ENCODE data around the gene TMEM9. TPM values are rescaled to one million over a fixed set of nuclear protein-coding genes. Genes with fewer than 3 reads are reported as not detected.

The TMEM9 gene
- polyA plus RNA-seq, 1 donor: 49.8 TPM

- H3K4me1 ChIP-seq (ENCODE audit: control insufficient read depth, insufficient read depth, low read length): peaks cover 9% of the 10 kb centered on the region
- peaks cover 7% of the 10 kb centered on the region for H3K9me3 ChIP-seq (ENCODE audit: control insufficient read depth, low read depth, low read length)
- no peaks in the 10 kb centered on the region for H3K36me3 ChIP-seq (ENCODE audit: control insufficient read depth, insufficient read depth, low read length)
- WGBS (ENCODE audit: insufficient coverage, low lambda C conversion rate): no CpG with 5 or more reads among the region's 2 CpGs
- H3K27ac ChIP-seq (ENCODE audit: low read length): no peak overlapping the region
- H3K4me3 ChIP-seq (ENCODE audit: low read length): no peak overlapping the region
- H3K27me3 ChIP-seq (ENCODE audit: control insufficient read depth, insufficient read depth, low read length): no peaks in the 10 kb centered on the region
- DNase-seq: peak; percentile 31 to 64
Observed at GRCh38 chr1:201176940-201177339, 22.7 kb upstream of the TMEM9 start.

GRCh38 chr1:201175820-201176500, 21.7 kb upstream of the TMEM9 start:
- H3K27me3 ChIP-seq (ENCODE audit: control insufficient read depth, insufficient read depth, low read length): no peaks in the 10 kb centered on the region
- DNase-seq: no peak
- no peaks in the 10 kb centered on the region for H3K36me3 ChIP-seq (ENCODE audit: control insufficient read depth, insufficient read depth, low read length)
- H3K27ac ChIP-seq (ENCODE audit: low read length): no peak overlapping the region
- H3K4me3 ChIP-seq (ENCODE audit: low read length): no peak overlapping the region
- peaks cover 14% of the 10 kb centered on the region for H3K4me1 ChIP-seq (ENCODE audit: control insufficient read depth, insufficient read depth, low read length)
- WGBS (ENCODE audit: insufficient coverage, low lambda C conversion rate): 63% methylated on average over 2 of the region's 7 CpGs
- H3K9me3 ChIP-seq (ENCODE audit: control insufficient read depth, low read depth, low read length): peaks cover 7% of the 10 kb centered on the region

GRCh38 chr1:201173736-201174135, 19.5 kb upstream of the TMEM9 start:
- Histone ChIP-seq H3K27ac (ENCODE audit: low read length) (no peak overlapping the region), H3K9me3 (ENCODE audit: control insufficient read depth, low read depth, low read length) (peaks cover 2% of the 10 kb centered on the region), H3K4me1 (ENCODE audit: control insufficient read depth, insufficient read depth, low read length) (peaks cover 14% of the 10 kb centered on the region), H3K27me3 (ENCODE audit: control insufficient read depth, insufficient read depth, low read length) (no peaks in the 10 kb centered on the region), H3K4me3 (ENCODE audit: low read length) (no peak overlapping the region), H3K36me3 (ENCODE audit: control insufficient read depth, insufficient read depth, low read length) (no peaks in the 10 kb centered on the region)
- WGBS (ENCODE audit: insufficient coverage, low lambda C conversion rate): no CpG with 5 or more reads among the region's 1 CpG
- no peak for DNase-seq

- no peak overlapping the region for H3K27ac ChIP-seq (ENCODE audit: low read length)
- no peak for DNase-seq
- H3K36me3 ChIP-seq (ENCODE audit: control insufficient read depth, insufficient read depth, low read length): no peaks in the 10 kb centered on the region
- H3K27me3 ChIP-seq (ENCODE audit: control insufficient read depth, insufficient read depth, low read length): no peaks in the 10 kb centered on the region
- H3K4me3 ChIP-seq (ENCODE audit: low read length): no peak overlapping the region
- WGBS (ENCODE audit: insufficient coverage, low lambda C conversion rate): no CpG with 5 or more reads among the region's 4 CpGs
- no peaks in the 10 kb centered on the region for H3K9me3 ChIP-seq (ENCODE audit: control insufficient read depth, low read depth, low read length)
- peaks cover 14% of the 10 kb centered on the region for H3K4me1 ChIP-seq (ENCODE audit: control insufficient read depth, insufficient read depth, low read length)
Observed at GRCh38 chr1:201172999-201173610, 18.8 kb upstream of the TMEM9 start.

GRCh38 chr1:201172326-201172725, 18.1 kb upstream of the TMEM9 start:
- Histone ChIP-seq H3K27me3 (ENCODE audit: control insufficient read depth, insufficient read depth, low read length) (peaks cover under 1% of the 10 kb centered on the region), H3K27ac (ENCODE audit: low read length) (no peak overlapping the region), H3K36me3 (ENCODE audit: control insufficient read depth, insufficient read depth, low read length) (no peaks in the 10 kb centered on the region), H3K9me3 (ENCODE audit: control insufficient read depth, low read depth, low read length) (no peaks in the 10 kb centered on the region), H3K4me3 (ENCODE audit: low read length) (no peak overlapping the region), H3K4me1 (ENCODE audit: control insufficient read depth, insufficient read depth, low read length) (peaks cover 14% of the 10 kb centered on the region)
- no peak for DNase-seq
- no CpG with 5 or more reads among the region's 4 CpGs for WGBS (ENCODE audit: insufficient coverage, low lambda C conversion rate)

DNA sequence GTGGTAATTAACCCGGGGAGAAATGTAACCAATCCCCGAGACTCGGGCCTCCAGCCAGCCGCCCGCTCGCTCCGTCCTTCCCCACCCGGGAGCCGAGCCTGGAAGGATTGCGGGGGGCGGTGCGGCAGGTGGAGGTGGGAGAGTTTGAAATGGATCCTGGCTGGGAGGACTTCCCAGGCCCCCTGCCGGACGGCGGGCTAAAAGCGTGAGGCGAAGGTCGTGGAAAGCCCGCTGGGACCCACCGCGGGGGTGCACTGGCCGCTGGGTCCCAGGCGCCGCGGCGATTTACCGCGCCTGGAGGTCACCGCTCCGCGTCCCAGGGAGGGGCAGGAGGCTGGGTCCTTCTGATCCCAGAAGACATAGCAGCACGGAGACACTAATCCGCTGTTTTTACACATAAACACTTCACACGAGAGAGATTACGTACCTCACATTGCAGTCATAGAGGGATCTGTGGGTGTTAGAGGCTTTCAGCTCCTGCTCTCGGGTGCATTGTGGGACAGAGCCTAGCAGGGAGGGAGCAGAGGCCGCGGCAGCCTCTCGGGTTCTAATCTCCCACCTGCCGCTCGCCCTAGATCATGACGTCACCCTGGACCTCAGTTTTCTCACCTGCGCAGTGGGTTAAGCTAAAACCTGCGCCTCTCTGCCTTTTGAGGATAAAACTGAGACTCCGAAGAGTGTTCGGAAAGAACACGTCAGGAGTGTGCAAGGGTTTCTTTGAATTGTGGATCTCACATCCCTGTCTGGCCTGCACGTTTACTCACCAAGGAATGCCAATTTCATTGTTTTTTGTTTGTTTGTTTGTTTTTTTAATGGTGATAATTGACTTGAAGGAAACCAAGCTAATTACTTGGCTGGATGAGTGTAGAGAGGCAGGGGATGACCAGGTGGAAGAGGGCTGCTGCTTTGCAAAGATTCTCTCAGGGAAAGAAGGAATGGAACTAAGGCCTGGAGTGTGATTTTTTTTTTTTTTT, 17.1 kb upstream of the TMEM9 start:
- H3K4me3 ChIP-seq (ENCODE audit: low read length): peak overlapping the region; percentile 66
- WGBS (ENCODE audit: insufficient coverage, low lambda C conversion rate): no CpG with 5 or more reads among the region's 48 CpGs
- peaks cover 14% of the 10 kb centered on the region for H3K4me1 ChIP-seq (ENCODE audit: control insufficient read depth, insufficient read depth, low read length)
- peak overlapping the region; percentile 95 for H3K27ac ChIP-seq (ENCODE audit: low read length)
- no peaks in the 10 kb centered on the region for H3K9me3 ChIP-seq (ENCODE audit: control insufficient read depth, low read depth, low read length)
- no peaks in the 10 kb centered on the region for H3K36me3 ChIP-seq (ENCODE audit: control insufficient read depth, insufficient read depth, low read length)
- peaks cover 4% of the 10 kb centered on the region for H3K27me3 ChIP-seq (ENCODE audit: control insufficient read depth, insufficient read depth, low read length)
- DNase-seq: peak; percentile 42 to 80

- DNase-seq: peak; percentile 96 to 97
- Histone ChIP-seq H3K27ac (ENCODE audit: low read length) (peak overlapping the region; percentile 95), H3K27me3 (ENCODE audit: control insufficient read depth, insufficient read depth, low read length) (peaks cover 4% of the 10 kb centered on the region), H3K9me3 (ENCODE audit: control insufficient read depth, low read depth, low read length) (no peaks in the 10 kb centered on the region), H3K36me3 (ENCODE audit: control insufficient read depth, insufficient read depth, low read length) (no peaks in the 10 kb centered on the region), H3K4me1 (ENCODE audit: control insufficient read depth, insufficient read depth, low read length) (peaks cover 14% of the 10 kb centered on the region), H3K4me3 (ENCODE audit: low read length) (peak overlapping the region; percentile 66)
- no CpG with 5 or more reads among the region's 26 CpGs for WGBS (ENCODE audit: insufficient coverage, low lambda C conversion rate)
Observed at GRCh38 chr1:201170533-201171062, 16.3 kb upstream of the TMEM9 start.

- DNase-seq: no peak
- H3K27ac ChIP-seq (ENCODE audit: low read length): peak overlapping the region; percentile 95
- peaks cover 4% of the 10 kb centered on the region for H3K27me3 ChIP-seq (ENCODE audit: control insufficient read depth, insufficient read depth, low read length)
- no peaks in the 10 kb centered on the region for H3K9me3 ChIP-seq (ENCODE audit: control insufficient read depth, low read depth, low read length)
- 100% methylated on average over 1 of the region's 2 CpGs for WGBS (ENCODE audit: insufficient coverage, low lambda C conversion rate)
- H3K4me3 ChIP-seq (ENCODE audit: low read length): peak overlapping the region; percentile 66
- H3K4me1 ChIP-seq (ENCODE audit: control insufficient read depth, insufficient read depth, low read length): peaks cover 11% of the 10 kb centered on the region
- H3K36me3 ChIP-seq (ENCODE audit: control insufficient read depth, insufficient read depth, low read length): no peaks in the 10 kb centered on the region
Observed at GRCh38 chr1:201169971-201170532, 15.8 kb upstream of the TMEM9 start.

- H3K9me3 ChIP-seq (ENCODE audit: control insufficient read depth, low read depth, low read length): no peaks in the 10 kb centered on the region
Observed at GRCh38 chr1:201169203-201169602, 14.9 kb upstream of the TMEM9 start.

More at GRCh38 chr1:201169203-201169602, 14.9 kb upstream of the TMEM9 start:
- no peaks in the 10 kb centered on the region for H3K36me3 ChIP-seq (ENCODE audit: control insufficient read depth, insufficient read depth, low read length)
- peaks cover 9% of the 10 kb centered on the region for H3K4me1 ChIP-seq (ENCODE audit: control insufficient read depth, insufficient read depth, low read length)
- no peak overlapping the region for H3K27ac ChIP-seq (ENCODE audit: low read length)
- DNase-seq: no peak
- WGBS (ENCODE audit: insufficient coverage, low lambda C conversion rate): no CpG with 5 or more reads among the region's 3 CpGs
- no peak overlapping the region for H3K4me3 ChIP-seq (ENCODE audit: low read length)
- H3K27me3 ChIP-seq (ENCODE audit: control insufficient read depth, insufficient read depth, low read length): peaks cover 4% of the 10 kb centered on the region
